Measurements from ENCODE around the gene TTC39A.

TTC39A gene

GRCh38 chr1:51299981-51300670 lies 30.2 kb downstream of the TTC39A start:
- Mint-ChIP-seq H3K4me3 (no peak overlapping the region), H3K27me3 (no peaks in the 10 kb centered on the region), H3K9me3 (no peaks in the 10 kb centered on the region), H3K36me3 (ENCODE audit: low read depth) (no peaks in the 10 kb centered on the region), H3K4me1 (ENCODE audit: low read depth) (peaks cover 51% of the 10 kb centered on the region), H3K27ac (no peak overlapping the region)

GRCh38 chr1:51299185-51299885 lies 31.0 kb downstream of the TTC39A start:
- no peaks in the 10 kb centered on the region for H3K9me3 Mint-ChIP-seq
- H3K36me3 Mint-ChIP-seq (ENCODE audit: low read depth), result no peaks in the 10 kb centered on the region
- no peak overlapping the region for H3K27ac Mint-ChIP-seq
- H3K4me1 Mint-ChIP-seq (ENCODE audit: low read depth), result peaks cover 48% of the 10 kb centered on the region
- H3K27me3 Mint-ChIP-seq, result no peaks in the 10 kb centered on the region
- H3K4me3 Mint-ChIP-seq, result no peak overlapping the region

GRCh38 chr1:51298322-51298705 lies 32.0 kb downstream of the TTC39A start:
- Mint-ChIP-seq H3K36me3 (ENCODE audit: low read depth) (no peaks in the 10 kb centered on the region), H3K27ac (peak overlapping the region; percentile 57)

GRCh38 chr1:51297401-51298321 lies 32.7 kb downstream of the TTC39A start:
- H3K4me3 Mint-ChIP-seq, result peak overlapping the region; percentile 63
- no peaks in the 10 kb centered on the region for H3K36me3 Mint-ChIP-seq (ENCODE audit: low read depth)
- no peaks in the 10 kb centered on the region for H3K27me3 Mint-ChIP-seq
- H3K4me1 Mint-ChIP-seq (ENCODE audit: low read depth), result peaks cover 38% of the 10 kb centered on the region
- no peaks in the 10 kb centered on the region for H3K9me3 Mint-ChIP-seq
- H3K27ac Mint-ChIP-seq, result peak overlapping the region; percentile 78

More at GRCh38 chr1:51298322-51298705, 32.0 kb downstream of the TTC39A start:
- Mint-ChIP-seq H3K4me3 (no peak overlapping the region), H3K27me3 (no peaks in the 10 kb centered on the region), H3K4me1 (ENCODE audit: low read depth) (peaks cover 38% of the 10 kb centered on the region), H3K9me3 (no peaks in the 10 kb centered on the region)

- Mint-ChIP-seq H3K9me3 (no peaks in the 10 kb centered on the region), H3K27ac (peak overlapping the region; percentile 47), H3K27me3 (no peaks in the 10 kb centered on the region), H3K36me3 (ENCODE audit: low read depth) (no peaks in the 10 kb centered on the region), H3K4me1 (ENCODE audit: low read depth) (peaks cover 34% of the 10 kb centered on the region), H3K4me3 (peak overlapping the region; percentile 43)
Observed at GRCh38 chr1:51296383-51297357, 33.7 kb downstream of the TTC39A start.

- H3K36me3 Mint-ChIP-seq (ENCODE audit: low read depth), result no peaks in the 10 kb centered on the region
- H3K4me3 Mint-ChIP-seq, result no peak overlapping the region
- H3K27ac Mint-ChIP-seq, result no peak overlapping the region
- H3K9me3 Mint-ChIP-seq, result no peaks in the 10 kb centered on the region
- peaks cover 28% of the 10 kb centered on the region for H3K4me1 Mint-ChIP-seq (ENCODE audit: low read depth)
- H3K27me3 Mint-ChIP-seq, result no peaks in the 10 kb centered on the region
Observed at GRCh38 chr1:51295926-51296325, 34.4 kb downstream of the TTC39A start.

- Mint-ChIP-seq H3K4me3 (no peak overlapping the region), H3K9me3 (no peaks in the 10 kb centered on the region), H3K4me1 (ENCODE audit: low read depth) (peaks cover 22% of the 10 kb centered on the region), H3K27ac (no peak overlapping the region), H3K27me3 (no peaks in the 10 kb centered on the region), H3K36me3 (ENCODE audit: low read depth) (no peaks in the 10 kb centered on the region)
Observed at GRCh38 chr1:51294566-51295184, 35.7 kb downstream of the TTC39A start.

GRCh38 chr1:51293898-51294515 lies 36.4 kb downstream of the TTC39A start:
- no peak overlapping the region for H3K27ac Mint-ChIP-seq
- H3K4me1 Mint-ChIP-seq (ENCODE audit: low read depth), result peaks cover 22% of the 10 kb centered on the region
- no peaks in the 10 kb centered on the region for H3K27me3 Mint-ChIP-seq
- no peaks in the 10 kb centered on the region for H3K36me3 Mint-ChIP-seq (ENCODE audit: low read depth)
- no peaks in the 10 kb centered on the region for H3K9me3 Mint-ChIP-seq
- H3K4me3 Mint-ChIP-seq, result no peak overlapping the region

GRCh38 chr1:51290489-51290847 lies 39.9 kb downstream of the TTC39A start:
- H3K4me3 Mint-ChIP-seq, result no peak overlapping the region
- H3K4me1 Mint-ChIP-seq (ENCODE audit: low read depth), result peaks cover 6% of the 10 kb centered on the region
- H3K36me3 Mint-ChIP-seq (ENCODE audit: low read depth), result no peaks in the 10 kb centered on the region
- no peak overlapping the region for H3K27ac Mint-ChIP-seq
- H3K9me3 Mint-ChIP-seq, result no peaks in the 10 kb centered on the region
- no peaks in the 10 kb centered on the region for H3K27me3 Mint-ChIP-seq

- Mint-ChIP-seq H3K4me3 (no peak overlapping the region), H3K9me3 (no peaks in the 10 kb centered on the region), H3K27me3 (no peaks in the 10 kb centered on the region), H3K36me3 (ENCODE audit: low read depth) (no peaks in the 10 kb centered on the region), H3K4me1 (ENCODE audit: low read depth) (peaks cover 8% of the 10 kb centered on the region), H3K27ac (no peak overlapping the region)
Observed at GRCh38 chr1:51289676-51290488, 40.5 kb downstream of the TTC39A start.

GRCh38 chr1:51288578-51288977 lies 41.8 kb downstream of the TTC39A start:
- H3K27ac Mint-ChIP-seq, result no peak overlapping the region
- peaks cover 20% of the 10 kb centered on the region for H3K4me1 Mint-ChIP-seq (ENCODE audit: low read depth)
- H3K9me3 Mint-ChIP-seq, result no peaks in the 10 kb centered on the region
- no peaks in the 10 kb centered on the region for H3K36me3 Mint-ChIP-seq (ENCODE audit: low read depth)
- no peaks in the 10 kb centered on the region for H3K27me3 Mint-ChIP-seq
- H3K4me3 Mint-ChIP-seq, result no peak overlapping the region

GRCh38 chr1:51287966-51288365 lies 42.4 kb downstream of the TTC39A start:
- Mint-ChIP-seq H3K27ac (no peak overlapping the region), H3K27me3 (no peaks in the 10 kb centered on the region), H3K36me3 (ENCODE audit: low read depth) (no peaks in the 10 kb centered on the region), H3K4me3 (no peak overlapping the region), H3K4me1 (ENCODE audit: low read depth) (peaks cover 22% of the 10 kb centered on the region), H3K9me3 (no peaks in the 10 kb centered on the region)

GRCh38 chr1:51285055-51285454 lies 45.3 kb downstream of the TTC39A start:
- Mint-ChIP-seq H3K4me1 (ENCODE audit: low read depth) (peaks cover 25% of the 10 kb centered on the region), H3K36me3 (ENCODE audit: low read depth) (no peaks in the 10 kb centered on the region), H3K9me3 (no peaks in the 10 kb centered on the region), H3K27ac (peak overlapping the region; percentile 41), H3K4me3 (no peak overlapping the region), H3K27me3 (no peaks in the 10 kb centered on the region)
